ENCODE measurements around the gene BCL2L2.
A peak's percentile ranks its signal among the peaks of the same experiment; 100 is the strongest.

DNA sequence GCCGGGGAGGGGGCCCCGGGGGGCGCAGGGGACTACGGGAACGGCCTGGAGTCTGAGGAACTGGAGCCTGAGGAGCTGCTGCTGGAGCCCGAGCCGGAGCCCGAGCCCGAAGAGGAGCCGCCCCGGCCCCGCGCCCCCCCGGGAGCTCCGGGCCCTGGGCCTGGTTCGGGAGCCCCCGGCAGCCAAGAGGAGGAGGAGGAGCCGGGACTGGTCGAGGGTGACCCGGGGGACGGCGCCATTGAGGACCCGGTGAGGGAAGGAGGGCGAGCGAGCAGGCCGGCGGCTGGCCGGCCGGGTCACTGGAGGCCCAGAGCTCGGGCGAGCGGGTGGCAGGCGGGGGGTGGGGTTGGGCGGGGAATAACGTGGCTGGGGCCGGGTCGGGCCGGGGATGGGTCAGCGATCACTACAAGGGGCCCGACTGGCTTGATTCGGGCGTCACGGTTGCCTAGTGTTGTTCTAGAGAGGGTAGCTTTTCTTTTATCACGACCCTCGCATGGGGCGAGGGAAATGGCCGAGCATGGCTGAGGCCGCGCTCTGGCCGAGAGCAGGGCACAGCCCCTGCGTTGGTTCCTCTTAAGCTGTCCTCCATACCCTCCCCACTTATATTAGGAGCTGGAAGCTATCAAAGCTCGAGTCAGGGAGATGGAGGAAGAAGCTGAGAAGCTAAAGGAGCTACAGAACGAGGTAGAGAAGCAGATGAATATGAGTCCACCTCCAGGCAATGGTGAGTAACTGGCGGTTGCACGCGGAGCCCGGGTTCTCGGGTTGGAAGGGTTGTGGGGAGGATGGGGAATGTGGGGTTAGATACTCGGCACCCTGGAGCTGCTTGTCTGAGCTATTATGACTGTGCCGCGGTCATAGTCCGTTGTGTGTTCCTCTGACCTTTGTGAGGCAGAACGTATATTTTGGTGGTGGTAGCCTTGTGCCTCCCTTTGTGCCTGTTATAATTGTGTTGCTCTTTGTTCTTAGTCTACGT, 15.2 kb downstream of the BCL2L2 start:
- TF ChIP-seq POLR2A (IDR thresholded peaks at IDR 0.05; ENCODE audit: low read depth) = no peak
- TF ChIP-seq, protein P1, sequence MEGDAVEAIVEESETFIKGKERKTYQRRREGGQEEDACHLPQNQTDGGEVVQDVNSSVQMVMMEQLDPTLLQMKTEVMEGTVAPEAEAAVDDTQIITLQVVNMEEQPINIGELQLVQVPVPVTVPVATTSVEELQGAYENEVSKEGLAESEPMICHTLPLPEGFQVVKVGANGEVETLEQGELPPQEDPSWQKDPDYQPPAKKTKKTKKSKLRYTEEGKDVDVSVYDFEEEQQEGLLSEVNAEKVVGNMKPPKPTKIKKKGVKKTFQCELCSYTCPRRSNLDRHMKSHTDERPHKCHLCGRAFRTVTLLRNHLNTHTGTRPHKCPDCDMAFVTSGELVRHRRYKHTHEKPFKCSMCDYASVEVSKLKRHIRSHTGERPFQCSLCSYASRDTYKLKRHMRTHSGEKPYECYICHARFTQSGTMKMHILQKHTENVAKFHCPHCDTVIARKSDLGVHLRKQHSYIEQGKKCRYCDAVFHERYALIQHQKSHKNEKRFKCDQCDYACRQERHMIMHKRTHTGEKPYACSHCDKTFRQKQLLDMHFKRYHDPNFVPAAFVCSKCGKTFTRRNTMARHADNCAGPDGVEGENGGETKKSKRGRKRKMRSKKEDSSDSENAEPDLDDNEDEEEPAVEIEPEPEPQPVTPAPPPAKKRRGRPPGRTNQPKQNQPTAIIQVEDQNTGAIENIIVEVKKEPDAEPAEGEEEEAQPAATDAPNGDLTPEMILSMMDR (IDR thresholded peaks at IDR 0.05) = no peak
- peak in 1 of 2 donors; percentile 7 for TF ChIP-seq POLR2AphosphoS5 (IDR thresholded peaks at IDR 0.05)
- no peak for TF ChIP-seq EP300 (IDR thresholded peaks at IDR 0.05)
